H1 (cell line): Measurements from ENCODE around the gene ASTN2. TPM values are rescaled to one million over a fixed set of nuclear protein-coding genes. Genes with fewer than 3 reads are reported as not detected.

ENCODE experiments used
- CTCF ChIA-PET: fragments of 300-600 bp; sonication (Branson Sonifier 250); formaldehyde crosslinking; loops from one replicate; lab custom pipeline; 2021; ENCODE audit not compliant: partially characterized antibody; lab: Charles Lee
- POLR2A ChIA-PET: fragments of 300-600 bp; sonication (Branson Sonifier 250); formaldehyde crosslinking; loops from one replicate; lab custom pipeline; 2021; ENCODE audit warnings: inconsistent platforms; ENCODE audit not compliant: partially characterized antibody; lab: Charles Lee
- DNase-seq, 2 experiments: peaks; one replicate each; pipeline versions ENCODE4 v3.0.0 to v3.0.0-alpha.2; 2010 to 2022; ENCODE audit warnings: low spot score in 2 of 2, low read depth in 1 of 2, mixed read lengths in 1 of 2
- FAIRE-seq: peaks from 2 replicates; lab custom pipeline; 2011; peaks lifted over from hg19 to GRCh38; lab: Jason Lieb, UNC
- H2AFZ ChIP-seq: 2 replicates; pipeline ENCODE4 v1.8.1; 2012; ENCODE audit warnings: low read length, inconsistent platforms
- H2AK5ac ChIP-seq: 2 replicates; pipeline ENCODE4 v1.6.1; 2013; ENCODE audit warnings: low read depth, low read length
- H2BK120ac ChIP-seq: replicated peaks from 2 replicates; pipeline ENCODE3; 2013; ENCODE audit warnings: low read depth, low read length, inconsistent platforms
- H2BK12ac ChIP-seq: 2 replicates; pipeline ENCODE4 v1.6.1; 2013; ENCODE audit warnings: low read depth, low read length
- H2BK15ac ChIP-seq: 2 replicates; pipeline ENCODE4 v1.6.1; 2013; ENCODE audit warnings: low read length
- H2BK20ac ChIP-seq: 2 replicates; pipeline ENCODE4 v1.6.1; 2013; ENCODE audit warnings: low read length
- H2BK5ac ChIP-seq: 2 replicates; pipeline ENCODE4 v1.6.1; 2013; ENCODE audit warnings: low read depth, low read length
- H3K14ac ChIP-seq: 2 replicates; pipeline ENCODE4 v1.6.1; 2013; ENCODE audit warnings: inconsistent platforms; ENCODE audit not compliant: insufficient read length
- H3K18ac ChIP-seq: 2 replicates; pipeline ENCODE4 v1.6.1; 2013; ENCODE audit warnings: low read length; ENCODE audit errors: extremely low read depth
- H3K23ac ChIP-seq: 2 replicates; pipeline ENCODE4 v1.6.1; 2013; ENCODE audit warnings: inconsistent platforms; ENCODE audit not compliant: insufficient read length
- H3K23me2 ChIP-seq: 2 replicates; pipeline ENCODE4 v1.6.1; 2013; ENCODE audit warnings: low read depth, low read length
- H3K27ac ChIP-seq: 2 replicates; pipeline ENCODE4 v1.6.1; 2011; ENCODE audit warnings: low read depth, low read length, inconsistent platforms
- H3K27me3 ChIP-seq, 4 experiments: replicated peaks in 1 of 4; 1 replicate in 1 of 4; 2 replicates in 3 of 4; pipeline versions ENCODE4 v1.6.1 to v1.8.1; 2011 to 2013; ENCODE audit warnings: low read length in 3 of 4, mild to moderate bottlenecking in 3 of 4, inconsistent platforms in 2 of 4, mixed read lengths in 2 of 4, moderate library complexity in 1 of 4; ENCODE audit not compliant: control insufficient read depth in 3 of 4, insufficient read depth in 3 of 4; ENCODE audit errors: extremely low read depth in 1 of 4
- H3K36me3 ChIP-seq, 4 experiments: 2 replicates each; pipeline versions ENCODE4 v1.6.1 to v1.8.1; 2011 to 2013; ENCODE audit warnings: mild to moderate bottlenecking in 4 of 4, low read length in 3 of 4, moderate library complexity in 2 of 4, control low read depth in 1 of 4, inconsistent platforms in 1 of 4; ENCODE audit not compliant: insufficient read depth in 4 of 4, control insufficient read depth in 2 of 4
- H3K4ac ChIP-seq: replicated peaks from 2 replicates; pipeline ENCODE3; 2013; ENCODE audit warnings: low read length, low read depth, mixed read lengths, inconsistent platforms; ENCODE audit not compliant: insufficient read length
- H3K4me1 ChIP-seq, 4 experiments: replicated peaks in 1 of 4; 1 replicate in 1 of 4; 2 replicates in 3 of 4; pipeline versions ENCODE4 v1.6.1 to v1.8.1; 2011 to 2013; ENCODE audit warnings: low read length in 3 of 4, inconsistent platforms in 2 of 4, mixed read lengths in 1 of 4; ENCODE audit not compliant: insufficient read depth in 4 of 4, control insufficient read depth in 3 of 4
- H3K4me2 ChIP-seq, 2 experiments: 2 replicates each; pipeline versions ENCODE4 v1.6.1 to v1.8.1; 2011 to 2013; ENCODE audit warnings: low read depth in 2 of 2, low read length in 2 of 2, control low read depth in 1 of 2, inconsistent platforms in 1 of 2, mild to moderate bottlenecking in 1 of 2; ENCODE audit not compliant: insufficient read depth in 1 of 2
- H3K4me3 ChIP-seq, 4 experiments: fragments of 200-600, 300-600 bp in 1 of 4; sonication (generic), shearing (Covaris generic), sonication (Bioruptor Twin) in 1 of 4; 2 replicates each; pipeline versions ENCODE4 v1.5.1 to v1.8.1; 2011 to 2016; ENCODE audit warnings: low read length in 4 of 4, low read depth in 3 of 4, control low read depth in 2 of 4, inconsistent platforms in 2 of 4, mild to moderate bottlenecking in 2 of 4, mixed read lengths in 1 of 4, moderate library complexity in 1 of 4; ENCODE audit not compliant: insufficient read depth in 2 of 4; ENCODE audit errors: extremely low read depth in 1 of 4
- H3K56ac ChIP-seq: replicated peaks from 2 replicates; pipeline ENCODE3; 2013; ENCODE audit warnings: low read depth, mild to moderate bottlenecking, mixed read lengths, low read length, inconsistent platforms; ENCODE audit not compliant: insufficient read length
- H3K79me1 ChIP-seq: 2 replicates; pipeline ENCODE4 v1.6.1; 2013; ENCODE audit warnings: low read depth, low read length, control low read depth
- H3K79me2 ChIP-seq, 2 experiments: 2 replicates each; pipeline versions ENCODE4 v1.6.1 to v1.8.1; 2012 to 2013; ENCODE audit warnings: low read length in 2 of 2, mild to moderate bottlenecking in 2 of 2, inconsistent platforms in 1 of 2; ENCODE audit not compliant: insufficient read depth in 2 of 2, control insufficient read depth in 1 of 2
- H3K9ac ChIP-seq, 4 experiments: replicated peaks in 1 of 4; 1 replicate in 1 of 4; 2 replicates in 3 of 4; pipeline versions ENCODE4 v1.6.1 to v1.8.1; 2011 to 2013; ENCODE audit warnings: low read depth in 3 of 4, low read length in 3 of 4, control low read depth in 2 of 4, mild to moderate bottlenecking in 2 of 4, moderate library complexity in 2 of 4, inconsistent platforms in 1 of 4; ENCODE audit errors: extremely low read depth in 1 of 4
- H3K9me3 ChIP-seq, 2 experiments: 2 replicates each; pipeline versions ENCODE4 v1.6.1 to v1.8.1; 2012 to 2013; ENCODE audit warnings: mild to moderate bottlenecking in 2 of 2, moderate library complexity in 2 of 2, control low read depth in 1 of 2, inconsistent platforms in 1 of 2, low read depth in 1 of 2, low read length in 1 of 2, mixed read lengths in 1 of 2; ENCODE audit not compliant: insufficient read depth in 2 of 2
- H4K20me1 ChIP-seq, 2 experiments: replicated peaks in 1 of 2; 2 replicates each; pipeline versions ENCODE3 to v1.8.1; 2011 to 2013; ENCODE audit warnings: inconsistent platforms in 2 of 2, low read length in 2 of 2, mild to moderate bottlenecking in 1 of 2; ENCODE audit not compliant: insufficient read depth in 2 of 2, control insufficient read depth in 1 of 2
- H4K5ac ChIP-seq: 2 replicates; pipeline ENCODE4 v1.6.1; 2013; ENCODE audit warnings: low read length, low read depth, mixed read lengths, inconsistent platforms; ENCODE audit not compliant: insufficient read length
- H4K8ac ChIP-seq: 2 replicates; pipeline ENCODE4 v1.8.0; 2013; ENCODE audit warnings: mild to moderate bottlenecking, moderate library complexity, low read length, inconsistent platforms; ENCODE audit not compliant: insufficient read depth; ENCODE audit errors: extremely low read depth
- H4K91ac ChIP-seq: replicated peaks from 2 replicates; pipeline ENCODE3; 2013; ENCODE audit warnings: low read length, mixed read lengths, inconsistent platforms; ENCODE audit not compliant: insufficient read length
- ASH2L ChIP-seq: fragments of 200-600, 300-600 bp; sonication (generic); IDR thresholded peaks from one replicate; pipeline ENCODE4 v1.7.1; 2017; ENCODE audit warnings: low read length
- BACH1 ChIP-seq: IDR thresholded peaks from 2 replicates; pipeline ENCODE4 v1.6.1; 2012; ENCODE audit warnings: low read length, improper control_type of control experiment
- CEBPB ChIP-seq: IDR thresholded peaks from 2 replicates; pipeline ENCODE4 v1.6.1; 2012; ENCODE audit warnings: low read depth, low read length
- CHD2 ChIP-seq: IDR thresholded peaks from 2 replicates; pipeline ENCODE4 v1.6.1; 2012; ENCODE audit warnings: low read length, improper control_type of control experiment
- RNF2 ChIP-seq: fragments of 200-900, 300-1000 bp; sonication (generic); IDR thresholded peaks from 2 replicates; pipeline ENCODE4 v1.7.1; 2016; ENCODE audit warnings: borderline replicate concordance, low read depth, mild to moderate bottlenecking, antibody characterized with exemption, low read length; ENCODE audit not compliant: poor library complexity, severe bottlenecking; ENCODE audit errors: missing control alignments
- SIN3A ChIP-seq, 2 experiments: IDR thresholded peaks in 1 of 2; conservative IDR thresholded peaks in 1 of 2; 2 replicates each; pipeline ENCODE4 v1.6.1; 2011 to 2012; ENCODE audit warnings: low read length in 2 of 2, improper control_type of control experiment in 1 of 2, low read depth in 1 of 2, mild to moderate bottlenecking in 1 of 2
- USF2 ChIP-seq: IDR thresholded peaks from 2 replicates; pipeline ENCODE4 v1.6.1; 2011; ENCODE audit warnings: low read length, improper control_type of control experiment
- polyA plus RNA-seq, 7 experiments: library from polyadenylated mRNA; depleted of rRNA in 3 of 7; stranded (reverse) in 5 of 7; unstranded in 2 of 7; fragments of >200 nt in 5 of 7; fragments of 200-250 nt in 2 of 7; gene quantifications; 1 replicate in 5 of 7; 2 replicates in 1 of 7; 4 replicates in 1 of 7; pipeline versions ENCODE4 v1.2.1 to v1.2.3, GENCODE V29; 2011 to 2013; ENCODE audit warnings: missing spikeins in 2 of 7, mixed read lengths in 2 of 7
- total RNA-seq: library from RNA; stranded (reverse); fragmentation: NEBNext Ultra II Directional; extraction: Animal tissue kit (Norgen Biotek cat#: 25700); gene quantifications from 2 replicates; pipeline ENCODE4 v1.2.1, GENCODE V29; 2021

Gene ASTN2
- total and polyA plus RNA-seq, 2 of the 8 experiments (the other 6 are each of a cell fraction or from before 2014, with no cell fraction given) = 8.2 to 13.7 TPM

GRCh38 chr9:116937361-116937760 lies 477.5 kb downstream of the ASTN2 start:
- no peak for FAIRE-seq

More at GRCh38 chr9:116937361-116937760, 477.5 kb downstream of the ASTN2 start:
- Histone ChIP-seq H3K79me1 (no peaks in the 10 kb centered on the region), H3K27ac (no peak overlapping the region), H3K27me3 (no peaks in the 10 kb centered on the region), H2AK5ac (no peak overlapping the region), H3K9ac (no peak overlapping the region), H4K5ac (no peak overlapping the region), H2BK12ac (no peak overlapping the region), H3K4ac (no peak overlapping the region), H3K79me2 (no peaks in the 10 kb centered on the region), H2BK120ac (no peak overlapping the region), H3K4me1 (no peaks in the 10 kb centered on the region), H4K91ac (no peak overlapping the region), H4K20me1 (no peaks in the 10 kb centered on the region), H2BK15ac (no peak overlapping the region; the same call in 1 of the 2 replicates), H3K4me2 (no peak overlapping the region), H2BK20ac (no peak overlapping the region), H2BK5ac (no peak overlapping the region), H3K56ac (no peak overlapping the region), H3K23me2 (peaks cover 3% of the 10 kb centered on the region; the same call in 1 of the 2 replicates), H4K8ac (no peak overlapping the region), H3K36me3 (no peaks in the 10 kb centered on the region), H3K14ac (no peak overlapping the region), H3K18ac (no peak overlapping the region), H3K23ac (no peak overlapping the region), H3K4me3 (no peak overlapping the region), H3K9me3 (no peaks in the 10 kb centered on the region), H2AFZ (no peak overlapping the region)
- no peak for TF ChIP-seq USF2
- TF ChIP-seq SIN3A (conservative IDR thresholded peaks at IDR 0.05 in 1 of 2, IDR thresholded peaks at IDR 0.05 in 1 of 2; ENCODE audit: low read depth in 1 of 2, low read length in 2 of 2) = no peak
- TF ChIP-seq CEBPB = no peak
- no peak for TF ChIP-seq ASH2L
- no peak for TF ChIP-seq BACH1
- no peak for TF ChIP-seq RNF2
- no peak for TF ChIP-seq CHD2
- POLR2A ChIA-PET = no interaction called here
- CTCF ChIA-PET = interaction anchor here (0.8 to 0.9 kb wide), 2 partner anchors 200 to 475 kb away, joined by 3 read pairs; no protein-coding TSS in a partner anchor
- no peak for DNase-seq
